ENCODE measurements around the gene DLEC1.

DLEC1 gene

DNA sequence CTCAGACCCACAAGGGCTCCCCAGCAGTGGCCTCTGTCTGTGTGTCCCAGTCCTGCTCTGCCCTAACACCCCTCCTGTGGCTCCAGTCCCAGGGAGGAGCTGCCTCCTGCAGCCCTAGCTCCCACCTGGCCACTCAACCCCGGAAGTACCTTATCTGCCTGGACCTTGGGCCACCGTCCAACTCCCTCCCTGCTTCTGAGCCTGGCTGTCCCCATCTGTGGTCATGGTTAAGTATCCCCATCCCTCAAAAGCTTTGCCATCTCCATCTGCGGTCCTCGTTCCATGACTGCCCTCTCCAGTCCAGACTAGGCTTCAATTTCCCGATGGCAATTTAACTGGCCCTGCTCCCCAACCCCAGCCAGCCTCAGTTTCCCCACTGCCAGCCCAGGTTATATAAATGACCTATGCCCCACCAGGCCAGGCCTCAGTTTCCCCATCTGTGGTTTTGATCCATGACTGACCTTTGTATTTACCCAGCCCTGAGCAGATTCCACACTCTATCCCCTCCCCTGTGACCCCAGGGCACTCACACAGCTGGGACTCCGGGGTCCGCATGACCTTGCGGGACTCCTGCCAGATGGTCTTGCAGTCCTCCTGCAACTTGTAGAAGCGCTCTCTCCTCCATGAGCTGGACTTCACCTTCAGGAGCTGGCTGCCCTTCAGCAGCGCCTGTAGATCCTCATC lies 19.2 kb upstream of the DLEC1 start:
- Mint-ChIP-seq H3K27me3 (no peaks in the 10 kb centered on the region), H3K36me3 (peaks cover 14% of the 10 kb centered on the region), H3K27ac (no peak overlapping the region), H3K4me1 (ENCODE audit: low read depth) (peaks cover 23% of the 10 kb centered on the region), H3K4me3 (no peak overlapping the region), H3K9me3 (ENCODE audit: low read depth) (no peaks in the 10 kb centered on the region)

- no peak overlapping the region for H3K4me3 Mint-ChIP-seq
- H3K9me3 Mint-ChIP-seq (ENCODE audit: low read depth): no peaks in the 10 kb centered on the region
- no peak overlapping the region for H3K27ac Mint-ChIP-seq
- no peaks in the 10 kb centered on the region for H3K27me3 Mint-ChIP-seq
- H3K36me3 Mint-ChIP-seq: peaks cover 14% of the 10 kb centered on the region
- peaks cover 25% of the 10 kb centered on the region for H3K4me1 Mint-ChIP-seq (ENCODE audit: low read depth)
Measured at GRCh38 chr3:38020342-38020726, 18.7 kb upstream of the DLEC1 start.

DNA sequence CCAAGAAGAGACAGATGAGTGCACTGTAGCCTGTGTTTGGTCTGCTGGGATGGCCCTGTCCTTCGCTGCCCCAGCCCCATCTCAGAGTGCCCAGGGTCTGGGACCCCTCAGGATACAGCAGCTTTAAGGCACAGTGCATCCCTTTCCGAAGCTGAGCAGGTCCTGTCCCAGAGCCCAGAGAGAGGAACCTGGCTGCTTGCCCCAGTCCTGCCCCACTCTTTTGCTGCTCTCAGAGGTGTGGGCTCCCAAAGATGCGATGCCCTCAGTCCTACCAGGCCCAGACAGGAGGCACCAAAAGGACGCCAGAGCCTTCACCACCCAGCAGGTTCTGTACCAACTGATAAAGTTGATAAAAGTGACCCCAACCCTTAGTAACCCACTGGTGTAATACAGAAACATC lies 17.8 kb upstream of the DLEC1 start:
- peaks cover 30% of the 10 kb centered on the region for H3K4me1 Mint-ChIP-seq (ENCODE audit: low read depth)
- H3K4me3 Mint-ChIP-seq: no peak overlapping the region
- peaks cover 10% of the 10 kb centered on the region for H3K36me3 Mint-ChIP-seq
- H3K27me3 Mint-ChIP-seq: no peaks in the 10 kb centered on the region
- H3K27ac Mint-ChIP-seq: no peak overlapping the region
- H3K9me3 Mint-ChIP-seq (ENCODE audit: low read depth): no peaks in the 10 kb centered on the region

- Mint-ChIP-seq H3K4me3 (no peak overlapping the region), H3K27ac (no peak overlapping the region), H3K9me3 (ENCODE audit: low read depth) (no peaks in the 10 kb centered on the region), H3K27me3 (no peaks in the 10 kb centered on the region), H3K36me3 (peaks cover 3% of the 10 kb centered on the region), H3K4me1 (ENCODE audit: low read depth) (peaks cover 30% of the 10 kb centered on the region)
Measured at GRCh38 chr3:38022301-38022700, 16.7 kb upstream of the DLEC1 start.

DNA sequence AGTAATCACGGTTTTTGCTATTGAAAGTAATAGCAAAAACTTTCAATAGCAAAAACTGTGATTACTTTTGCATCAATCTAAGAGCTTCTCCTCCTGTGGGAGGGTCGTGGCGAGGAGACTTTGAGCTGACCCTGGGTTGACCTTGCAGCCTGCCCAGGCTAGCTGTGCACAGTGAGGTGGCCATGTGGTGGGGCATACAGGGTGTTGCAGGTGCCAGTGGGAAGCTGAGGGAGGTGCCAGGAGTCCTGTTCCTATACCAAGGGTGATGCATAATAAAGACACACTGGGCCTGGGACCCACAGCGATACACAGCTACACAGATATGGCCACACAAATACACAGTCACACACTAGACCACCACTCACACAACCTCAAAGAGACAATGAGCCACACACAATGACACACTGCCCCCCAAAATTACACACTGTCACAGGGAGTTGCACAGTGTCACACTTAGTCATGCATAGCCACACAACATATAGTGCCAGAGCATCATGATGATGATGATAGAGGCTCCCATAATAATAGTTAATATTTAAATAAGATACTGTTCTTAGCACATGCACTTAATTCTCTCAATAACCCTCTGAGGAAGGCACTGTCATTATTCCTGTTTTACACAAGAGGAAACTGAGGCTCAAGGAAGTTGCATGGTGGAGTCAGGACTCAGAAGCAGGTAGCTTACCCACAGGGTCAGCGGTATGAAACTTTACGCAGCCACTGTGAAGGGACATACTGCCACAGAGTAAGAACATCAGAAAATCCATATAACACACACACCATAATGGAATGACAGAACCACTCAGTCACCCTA lies 15.9 kb upstream of the DLEC1 start:
- peak overlapping the region; percentile 93 for H3K27ac Mint-ChIP-seq
- H3K27me3 Mint-ChIP-seq: no peaks in the 10 kb centered on the region
- H3K4me1 Mint-ChIP-seq (ENCODE audit: low read depth): peaks cover 30% of the 10 kb centered on the region
- no peaks in the 10 kb centered on the region for H3K9me3 Mint-ChIP-seq (ENCODE audit: low read depth)
- peak overlapping the region; percentile 90 for H3K4me3 Mint-ChIP-seq
- H3K36me3 Mint-ChIP-seq: peaks cover 3% of the 10 kb centered on the region

- H3K4me3 Mint-ChIP-seq: no peak overlapping the region
Measured at GRCh38 chr3:38026856-38027255, 12.2 kb upstream of the DLEC1 start.

GRCh38 chr3:38027466-38028465 lies 11.2 kb upstream of the DLEC1 start:
- peak overlapping the region; percentile 77 for H3K4me3 Mint-ChIP-seq
- no peaks in the 10 kb centered on the region for H3K36me3 Mint-ChIP-seq
- no peak overlapping the region for H3K27ac Mint-ChIP-seq
- peaks cover 2% of the 10 kb centered on the region for H3K27me3 Mint-ChIP-seq
- H3K9me3 Mint-ChIP-seq (ENCODE audit: low read depth): no peaks in the 10 kb centered on the region
- peaks cover 34% of the 10 kb centered on the region for H3K4me1 Mint-ChIP-seq (ENCODE audit: low read depth)

More at GRCh38 chr3:38026856-38027255, 12.2 kb upstream of the DLEC1 start:
- Mint-ChIP-seq H3K4me1 (ENCODE audit: low read depth) (peaks cover 35% of the 10 kb centered on the region), H3K9me3 (ENCODE audit: low read depth) (no peaks in the 10 kb centered on the region), H3K27me3 (peaks cover 2% of the 10 kb centered on the region), H3K27ac (no peak overlapping the region), H3K36me3 (no peaks in the 10 kb centered on the region)

GRCh38 chr3:38028621-38029361 lies 10.2 kb upstream of the DLEC1 start:
- H3K36me3 Mint-ChIP-seq: no peaks in the 10 kb centered on the region
- H3K4me3 Mint-ChIP-seq: peak overlapping the region; percentile 77
- no peak overlapping the region for H3K27ac Mint-ChIP-seq
- H3K27me3 Mint-ChIP-seq: peaks cover 2% of the 10 kb centered on the region
- no peaks in the 10 kb centered on the region for H3K9me3 Mint-ChIP-seq (ENCODE audit: low read depth)
- H3K4me1 Mint-ChIP-seq (ENCODE audit: low read depth): peaks cover 24% of the 10 kb centered on the region

GRCh38 chr3:38029400-38030125 lies 9.4 kb upstream of the DLEC1 start, which contains the start of gene PLCD1:
Gene PLCD1, minus strand, starts transcription at chr3:38029642. Its CDS starts 103 bp downstream, at chr3:38029539.
- H3K27me3 Mint-ChIP-seq: peaks cover 2% of the 10 kb centered on the region
- peak within 1 kb of the TSS; percentile 77 for H3K4me3 Mint-ChIP-seq
- no peak within 1 kb of the TSS for H3K27ac Mint-ChIP-seq
- H3K9me3 Mint-ChIP-seq (ENCODE audit: low read depth): no peaks in the 10 kb centered on the region
- H3K4me1 Mint-ChIP-seq (ENCODE audit: low read depth): peaks cover 18% of the 10 kb centered on the region
- H3K36me3 Mint-ChIP-seq: no peaks in the 10 kb centered on the region

- Mint-ChIP-seq H3K9me3 (ENCODE audit: low read depth) (no peaks in the 10 kb centered on the region), H3K4me3 (peak overlapping the region; percentile 68), H3K27ac (no peak overlapping the region), H3K4me1 (ENCODE audit: low read depth) (peaks cover 14% of the 10 kb centered on the region), H3K27me3 (peaks cover 2% of the 10 kb centered on the region), H3K36me3 (no peaks in the 10 kb centered on the region)
Measured at GRCh38 chr3:38030126-38031021, 8.6 kb upstream of the DLEC1 start.

DNA sequence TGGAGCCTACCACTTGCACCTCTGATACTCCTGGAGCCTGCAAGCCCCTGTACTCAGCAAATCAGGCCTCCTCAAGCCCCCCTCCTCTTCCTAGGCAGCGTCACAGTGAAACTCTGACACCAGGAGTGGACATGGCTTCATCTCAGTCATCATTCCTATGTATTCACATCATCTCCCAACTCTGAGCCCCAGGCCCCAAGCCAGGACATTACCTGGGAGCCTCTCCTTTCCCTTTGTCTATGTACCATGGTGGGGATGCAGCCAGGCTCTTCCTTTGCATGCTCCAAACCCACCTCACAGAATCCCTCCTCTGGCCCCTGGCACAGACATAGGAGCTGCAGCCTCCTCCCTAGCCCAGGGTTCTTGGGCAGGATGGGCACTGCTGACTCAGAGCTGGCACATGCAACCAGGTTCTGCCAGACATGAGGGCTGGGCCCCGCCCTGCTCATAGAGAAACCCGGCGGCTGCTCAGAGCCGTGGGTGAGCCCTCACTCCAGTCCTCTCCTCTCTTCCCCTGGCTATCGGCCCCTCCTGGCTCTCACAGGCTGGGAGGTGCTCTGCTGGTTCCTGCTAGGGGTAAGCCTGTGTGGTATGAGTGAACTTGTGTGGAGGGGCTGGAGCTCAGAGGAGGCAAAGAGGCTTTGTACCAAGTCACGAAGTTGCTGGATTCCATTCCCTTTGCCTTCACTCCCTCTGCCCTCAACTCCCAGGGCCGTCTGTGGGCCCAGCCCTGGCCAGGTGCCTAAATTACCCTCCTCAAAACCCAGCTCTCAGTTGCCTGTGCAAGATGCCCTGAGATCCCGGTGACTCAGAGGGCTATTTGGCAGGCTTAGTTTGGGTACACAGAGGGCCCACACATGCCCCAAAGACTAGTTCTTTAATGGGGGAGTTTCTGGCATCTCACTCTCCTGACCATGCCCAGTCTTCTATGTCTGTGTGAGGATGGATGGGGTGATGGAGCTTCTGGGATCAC lies 7.7 kb upstream of the DLEC1 start:
- Mint-ChIP-seq H3K4me1 (ENCODE audit: low read depth) (peaks cover 9% of the 10 kb centered on the region), H3K9me3 (ENCODE audit: low read depth) (no peaks in the 10 kb centered on the region), H3K27me3 (peaks cover 2% of the 10 kb centered on the region), H3K27ac (no peak overlapping the region), H3K36me3 (no peaks in the 10 kb centered on the region), H3K4me3 (peak overlapping the region; percentile 66)

DNA sequence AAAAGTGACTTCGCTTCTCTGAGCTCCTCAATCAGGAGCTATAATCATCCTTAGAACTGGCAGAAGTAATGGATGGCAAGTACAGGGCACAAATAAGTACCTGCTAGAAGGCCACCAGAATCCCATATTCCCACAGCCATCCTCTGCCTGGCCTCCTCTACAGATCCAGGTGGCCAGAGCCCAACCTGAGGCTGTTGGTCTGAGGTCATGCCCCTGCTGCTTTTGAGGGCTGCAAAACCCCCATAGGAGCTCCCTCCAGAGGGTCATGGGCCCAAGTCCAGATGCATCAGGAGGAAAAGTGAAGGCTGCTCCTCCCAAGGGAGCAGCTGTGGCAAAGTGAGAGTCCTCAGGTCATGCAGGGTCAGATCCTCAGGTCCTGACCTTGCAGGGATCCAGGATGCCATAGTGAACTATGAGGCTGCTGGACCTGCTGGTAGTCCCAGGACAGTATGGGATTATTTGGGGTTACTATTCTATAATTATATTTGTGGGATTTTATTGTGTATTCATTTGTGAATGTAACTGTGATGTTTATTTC lies 6.6 kb upstream of the DLEC1 start:
- no peaks in the 10 kb centered on the region for H3K36me3 Mint-ChIP-seq
- no peaks in the 10 kb centered on the region for H3K9me3 Mint-ChIP-seq (ENCODE audit: low read depth)
- H3K4me1 Mint-ChIP-seq (ENCODE audit: low read depth): peaks cover 9% of the 10 kb centered on the region
- no peak overlapping the region for H3K4me3 Mint-ChIP-seq
- H3K27ac Mint-ChIP-seq: no peak overlapping the region
- H3K27me3 Mint-ChIP-seq: peaks cover 2% of the 10 kb centered on the region

Data from activated naive CD8-positive, alpha-beta T cell (primary cell).